ENCODE data around the gene SMARCA2. TPM values are rescaled to one million over a fixed set of nuclear protein-coding genes. Genes with fewer than 3 reads are reported as not detected.

Gene SMARCA2
- total and polyA plus RNA-seq, 10 of the 15 experiments (the other 5 are each of a cell fraction or from before 2014, with no cell fraction given), result 100 to 392 (median 204) TPM

DNA sequence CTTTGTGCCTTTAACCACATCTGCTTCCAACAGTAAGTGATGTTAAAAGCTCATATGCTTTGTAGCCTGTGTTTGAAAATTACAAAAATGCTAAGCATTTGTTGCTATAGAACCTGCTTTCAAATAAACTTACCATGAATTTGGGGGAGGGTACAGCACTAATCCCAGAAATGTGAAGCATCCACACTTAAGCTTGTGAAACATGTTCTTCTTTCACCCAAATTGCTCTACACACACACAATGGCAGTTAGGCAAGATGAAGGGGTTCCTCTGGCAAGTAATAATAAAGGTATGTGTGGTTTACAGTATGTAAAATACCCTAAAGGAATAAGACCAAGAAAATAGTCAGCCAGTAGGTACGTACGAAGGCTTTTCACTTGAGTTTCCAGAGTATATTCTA is 165.6 kb downstream of the SMARCA2 start:
- ChIA-PET POLR2A (no interaction called here), RAD21 (ENCODE audit: unreplicated experiment) (interaction anchor here (1.0 to 4.4 kb wide), 5 partner anchors 34 to 238 kb away, joined by 3 to 23 read pairs (median 3); no protein-coding TSS in a partner anchor), CTCF (interaction anchor here (0.7 to 6.0 kb wide), 12 partner anchors 15 to 547 kb away, joined by 3 to 61 read pairs (median 4); no protein-coding TSS in a partner anchor), SMC1A (ENCODE audit: uncharacterized antibody, unreplicated experiment) (interaction anchor here (0.9 to 3.3 kb wide), 15 partner anchors 9 to 238 kb away, joined by 3 to 13 read pairs (median 4); no protein-coding TSS in a partner anchor)
- intact Hi-C loops (cut with micrococcal nuclease; ENCODE audit: unreplicated experiment) (loop anchor here (2.0 kb wide), 1 partner anchor 48 kb away; no protein-coding TSS in a partner anchor), in situ Hi-C loops (cut with MboI) (no loop called here)
- H3K27ac ChIP-seq (ENCODE audit: control insufficient read depth, insufficient read depth), result no peak overlapping the region
- no peaks in the 10 kb centered on the region; the same call in none of the 2 replicates for H3K79me2 ChIP-seq (ENCODE audit: control insufficient read depth, insufficient read depth, low read length)
- DNase-seq (ENCODE audit: low read depth, low spot score) (no peak), FAIRE-seq (no peak), ATAC-seq (no peak)
- H3K4me1 ChIP-seq (ENCODE audit: control insufficient read depth, insufficient read depth, low read length), result no peaks in the 10 kb centered on the region
- H2AFZ ChIP-seq (ENCODE audit: control insufficient read depth, low read depth, low read length), result no peak overlapping the region
- peaks cover 4 to 31% of the 10 kb centered on the region in 2 experiments for H3K36me3 ChIP-seq (ENCODE audit: control insufficient read depth in 2 of 2, insufficient read depth in 2 of 2, low read length in 1 of 2)
- BruUV-seq (replicated peaks), result no TSS peak
- H3K9me3 ChIP-seq (replicated peaks; ENCODE audit: control insufficient read depth, insufficient read depth, low read length), result no peaks in the 10 kb centered on the region
- H3K4me2 ChIP-seq (ENCODE audit: control insufficient read depth, insufficient read depth), result no peak overlapping the region
- H3K4me3 ChIP-seq, result no peak overlapping the region
- H3K9ac ChIP-seq (ENCODE audit: control insufficient read depth, insufficient read depth, low read length), result no peak overlapping the region
- 94% methylated on average over 2 of the region's 2 CpGs for WGBS (ENCODE audit: insufficient coverage, insufficient replicate concordance, low lambda C conversion rate, missing lambda C conversion rate)
- no peaks in the 10 kb centered on the region for H4K20me1 ChIP-seq (ENCODE audit: control insufficient read depth, insufficient read depth)
- no peaks in the 10 kb centered on the region for H3K27me3 ChIP-seq (replicated peaks in 1 of 2; ENCODE audit: control insufficient read depth in 2 of 2, insufficient read depth in 2 of 2, low read length in 1 of 2)
- TF ChIP-seq TCF3 (IDR thresholded peaks at IDR 0.05; ENCODE audit: borderline replicate concordance, insufficient read depth, low read depth, low read length) (no peak), EED (IDR thresholded peaks at IDR 0.05; ENCODE audit: low read depth) (no peak), EZH2 (IDR thresholded peaks at IDR 0.05; ENCODE audit: borderline replicate concordance, control insufficient read depth, low read depth, low read length) (no peak)
- TF ChIP-seq, protein P1, sequence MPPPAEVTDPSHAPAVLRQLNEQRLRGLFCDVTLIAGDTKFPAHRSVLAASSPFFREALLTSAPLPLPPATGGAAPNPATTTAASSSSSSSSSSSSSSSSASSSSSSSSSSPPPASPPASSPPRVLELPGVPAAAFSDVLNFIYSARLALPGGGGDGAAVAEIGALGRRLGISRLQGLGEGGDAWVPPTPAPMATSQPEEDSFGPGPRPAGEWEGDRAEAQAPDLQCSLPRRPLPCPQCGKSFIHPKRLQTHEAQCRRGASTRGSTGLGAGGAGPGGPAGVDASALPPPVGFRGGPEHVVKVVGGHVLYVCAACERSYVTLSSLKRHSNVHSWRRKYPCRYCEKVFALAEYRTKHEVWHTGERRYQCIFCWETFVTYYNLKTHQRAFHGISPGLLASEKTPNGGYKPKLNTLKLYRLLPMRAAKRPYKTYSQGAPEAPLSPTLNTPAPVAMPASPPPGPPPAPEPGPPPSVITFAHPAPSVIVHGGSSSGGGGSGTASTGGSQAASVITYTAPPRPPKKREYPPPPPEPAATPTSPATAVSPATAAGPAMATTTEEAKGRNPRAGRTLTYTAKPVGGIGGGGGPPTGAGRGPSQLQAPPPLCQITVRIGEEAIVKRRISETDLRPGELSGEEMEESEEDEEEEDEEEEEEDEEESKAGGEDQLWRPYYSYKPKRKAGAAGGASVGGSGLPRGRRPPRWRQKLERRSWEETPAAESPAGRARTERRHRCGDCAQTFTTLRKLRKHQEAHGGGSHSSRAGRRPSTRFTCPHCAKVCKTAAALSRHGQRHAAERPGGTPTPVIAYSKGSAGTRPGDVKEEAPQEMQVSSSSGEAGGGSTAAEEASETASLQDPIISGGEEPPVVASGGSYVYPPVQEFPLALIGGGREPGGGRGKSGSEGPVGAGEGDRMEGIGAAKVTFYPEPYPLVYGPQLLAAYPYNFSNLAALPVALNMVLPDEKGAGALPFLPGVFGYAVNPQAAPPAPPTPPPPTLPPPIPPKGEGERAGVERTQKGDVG (CRISPR knock-in tag; IDR thresholded peaks at IDR 0.05), result no peak
- TF ChIP-seq, protein P2, sequence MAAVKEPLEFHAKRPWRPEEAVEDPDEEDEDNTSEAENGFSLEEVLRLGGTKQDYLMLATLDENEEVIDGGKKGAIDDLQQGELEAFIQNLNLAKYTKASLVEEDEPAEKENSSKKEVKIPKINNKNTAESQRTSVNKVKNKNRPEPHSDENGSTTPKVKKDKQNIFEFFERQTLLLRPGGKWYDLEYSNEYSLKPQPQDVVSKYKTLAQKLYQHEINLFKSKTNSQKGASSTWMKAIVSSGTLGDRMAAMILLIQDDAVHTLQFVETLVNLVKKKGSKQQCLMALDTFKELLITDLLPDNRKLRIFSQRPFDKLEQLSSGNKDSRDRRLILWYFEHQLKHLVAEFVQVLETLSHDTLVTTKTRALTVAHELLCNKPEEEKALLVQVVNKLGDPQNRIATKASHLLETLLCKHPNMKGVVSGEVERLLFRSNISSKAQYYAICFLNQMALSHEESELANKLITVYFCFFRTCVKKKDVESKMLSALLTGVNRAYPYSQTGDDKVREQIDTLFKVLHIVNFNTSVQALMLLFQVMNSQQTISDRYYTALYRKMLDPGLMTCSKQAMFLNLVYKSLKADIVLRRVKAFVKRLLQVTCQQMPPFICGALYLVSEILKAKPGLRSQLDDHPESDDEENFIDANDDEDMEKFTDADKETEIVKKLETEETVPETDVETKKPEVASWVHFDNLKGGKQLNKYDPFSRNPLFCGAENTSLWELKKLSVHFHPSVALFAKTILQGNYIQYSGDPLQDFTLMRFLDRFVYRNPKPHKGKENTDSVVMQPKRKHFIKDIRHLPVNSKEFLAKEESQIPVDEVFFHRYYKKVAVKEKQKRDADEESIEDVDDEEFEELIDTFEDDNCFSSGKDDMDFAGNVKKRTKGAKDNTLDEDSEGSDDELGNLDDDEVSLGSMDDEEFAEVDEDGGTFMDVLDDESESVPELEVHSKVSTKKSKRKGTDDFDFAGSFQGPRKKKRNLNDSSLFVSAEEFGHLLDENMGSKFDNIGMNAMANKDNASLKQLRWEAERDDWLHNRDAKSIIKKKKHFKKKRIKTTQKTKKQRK (IDR thresholded peaks at IDR 0.05; ENCODE audit: low read depth, low read length), result no peak
- TF ChIP-seq, protein P3, sequence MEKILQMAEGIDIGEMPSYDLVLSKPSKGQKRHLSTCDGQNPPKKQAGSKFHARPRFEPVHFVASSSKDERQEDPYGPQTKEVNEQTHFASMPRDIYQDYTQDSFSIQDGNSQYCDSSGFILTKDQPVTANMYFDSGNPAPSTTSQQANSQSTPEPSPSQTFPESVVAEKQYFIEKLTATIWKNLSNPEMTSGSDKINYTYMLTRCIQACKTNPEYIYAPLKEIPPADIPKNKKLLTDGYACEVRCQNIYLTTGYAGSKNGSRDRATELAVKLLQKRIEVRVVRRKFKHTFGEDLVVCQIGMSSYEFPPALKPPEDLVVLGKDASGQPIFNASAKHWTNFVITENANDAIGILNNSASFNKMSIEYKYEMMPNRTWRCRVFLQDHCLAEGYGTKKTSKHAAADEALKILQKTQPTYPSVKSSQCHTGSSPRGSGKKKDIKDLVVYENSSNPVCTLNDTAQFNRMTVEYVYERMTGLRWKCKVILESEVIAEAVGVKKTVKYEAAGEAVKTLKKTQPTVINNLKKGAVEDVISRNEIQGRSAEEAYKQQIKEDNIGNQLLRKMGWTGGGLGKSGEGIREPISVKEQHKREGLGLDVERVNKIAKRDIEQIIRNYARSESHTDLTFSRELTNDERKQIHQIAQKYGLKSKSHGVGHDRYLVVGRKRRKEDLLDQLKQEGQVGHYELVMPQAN (conservative IDR thresholded peaks at IDR 0.05), result no peak
- TF ChIP-seq, protein P4, sequence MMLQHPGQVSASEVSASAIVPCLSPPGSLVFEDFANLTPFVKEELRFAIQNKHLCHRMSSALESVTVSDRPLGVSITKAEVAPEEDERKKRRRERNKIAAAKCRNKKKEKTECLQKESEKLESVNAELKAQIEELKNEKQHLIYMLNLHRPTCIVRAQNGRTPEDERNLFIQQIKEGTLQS (IDR thresholded peaks at IDR 0.05; ENCODE audit: borderline replicate concordance, extremely low read depth, low read depth, low read length), result no peak
- TF ChIP-seq, protein P5, sequence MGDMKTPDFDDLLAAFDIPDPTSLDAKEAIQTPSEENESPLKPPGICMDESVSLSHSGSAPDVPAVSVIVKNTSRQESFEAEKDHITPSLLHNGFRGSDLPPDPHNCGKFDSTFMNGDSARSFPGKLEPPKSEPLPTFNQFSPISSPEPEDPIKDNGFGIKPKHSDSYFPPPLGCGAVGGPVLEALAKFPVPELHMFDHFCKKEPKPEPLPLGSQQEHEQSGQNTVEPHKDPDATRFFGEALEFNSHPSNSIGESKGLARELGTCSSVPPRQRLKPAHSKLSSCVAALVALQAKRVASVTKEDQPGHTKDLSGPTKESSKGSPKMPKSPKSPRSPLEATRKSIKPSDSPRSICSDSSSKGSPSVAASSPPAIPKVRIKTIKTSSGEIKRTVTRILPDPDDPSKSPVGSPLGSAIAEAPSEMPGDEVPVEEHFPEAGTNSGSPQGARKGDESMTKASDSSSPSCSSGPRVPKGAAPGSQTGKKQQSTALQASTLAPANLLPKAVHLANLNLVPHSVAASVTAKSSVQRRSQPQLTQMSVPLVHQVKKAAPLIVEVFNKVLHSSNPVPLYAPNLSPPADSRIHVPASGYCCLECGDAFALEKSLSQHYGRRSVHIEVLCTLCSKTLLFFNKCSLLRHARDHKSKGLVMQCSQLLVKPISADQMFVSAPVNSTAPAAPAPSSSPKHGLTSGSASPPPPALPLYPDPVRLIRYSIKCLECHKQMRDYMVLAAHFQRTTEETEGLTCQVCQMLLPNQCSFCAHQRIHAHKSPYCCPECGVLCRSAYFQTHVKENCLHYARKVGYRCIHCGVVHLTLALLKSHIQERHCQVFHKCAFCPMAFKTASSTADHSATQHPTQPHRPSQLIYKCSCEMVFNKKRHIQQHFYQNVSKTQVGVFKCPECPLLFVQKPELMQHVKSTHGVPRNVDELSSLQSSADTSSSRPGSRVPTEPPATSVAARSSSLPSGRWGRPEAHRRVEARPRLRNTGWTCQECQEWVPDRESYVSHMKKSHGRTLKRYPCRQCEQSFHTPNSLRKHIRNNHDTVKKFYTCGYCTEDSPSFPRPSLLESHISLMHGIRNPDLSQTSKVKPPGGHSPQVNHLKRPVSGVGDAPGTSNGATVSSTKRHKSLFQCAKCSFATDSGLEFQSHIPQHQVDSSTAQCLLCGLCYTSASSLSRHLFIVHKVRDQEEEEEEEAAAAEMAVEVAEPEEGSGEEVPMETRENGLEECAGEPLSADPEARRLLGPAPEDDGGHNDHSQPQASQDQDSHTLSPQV (IDR thresholded peaks at IDR 0.05), result no peak

Data from GM12878 (cell line).